Heart right ventricle (tissue), 16 donors: ENCODE measurements around the gene KIF3C. TPM values are rescaled to one million over a fixed set of nuclear protein-coding genes. Genes with fewer than 3 reads are reported as not detected.

Experiments
- ATAC-seq, 8 donors: fragments of 200-7000 bp; cut with Tn5 transposase; one replicate each; pipeline ENCODE4 v1.9.1; 2020; ENCODE audit warnings: mild to moderate bottlenecking in 8 of 8, moderate library complexity in 8 of 8, moderate number of reproducible peaks in 1 of 8
- DNase-seq, 2 donors: peaks; one replicate each; pipeline ENCODE4 v3.0.0-alpha.2; 2020
- H3K27ac ChIP-seq, 10 donors: fragments of 200-600 bp; sonication (generic) in 2 of 10; one replicate each; pipeline versions ENCODE4 v1.5.0 to v1.8.0; 2020 to 2022; ENCODE audit warnings: mild to moderate bottlenecking in 3 of 10
- H3K27me3 ChIP-seq, 7 donors: fragments of 200-600 bp; one replicate each; pipeline ENCODE4 v1.8.0; 2021 to 2022; ENCODE audit warnings: mild to moderate bottlenecking in 2 of 7
- H3K36me3 ChIP-seq, 9 donors: fragments of 200-600 bp; sonication (generic) in 1 of 9; one replicate each; pipeline versions ENCODE4 v1.5.0 to v1.8.0; 2020 to 2022; ENCODE audit warnings: mild to moderate bottlenecking in 2 of 9
- H3K4me1 ChIP-seq, 9 donors: fragments of 200-600 bp; sonication (generic) in 1 of 9; one replicate each; pipeline versions ENCODE4 v1.5.0 to v1.8.0; 2020 to 2022; ENCODE audit warnings: mild to moderate bottlenecking in 4 of 9
- H3K4me3 ChIP-seq, 10 donors: fragments of 200-600 bp; sonication (generic) in 2 of 10; one replicate each; pipeline versions ENCODE4 v1.5.0 to v1.8.0; 2020 to 2022; ENCODE audit warnings: mild to moderate bottlenecking in 7 of 10, moderate library complexity in 2 of 10
- H3K9me3 ChIP-seq, 11 donors: fragments of 200-600 bp in 10 of 11; sonication (generic) in 2 of 11; one replicate each; pipeline versions ENCODE4 v1.5.0 to v1.8.0; 2013 to 2022; ENCODE audit warnings: mild to moderate bottlenecking in 2 of 11, control low read depth in 1 of 11, moderate library complexity in 1 of 11
- WGBS, 2 donors: extraction: QIAGEN DNeasy Blood & Tissue Kit; methylation state at CpG; one replicate each; pipeline ENCODE4 v1.1.7; 2013; ENCODE audit warnings: inconsistent platforms in 1 of 2; 5-methylcytosine and 5-hydroxymethylcytosine counted together
- intact Hi-C, 10 donors: fragments of 100-400 bp; cut with DNase I; formaldehyde crosslinking; loops; one replicate each; pipeline versions ENCODE4 v1.11.1 to v1.14.2; 2022
- polyA plus RNA-seq, 2 donors: library from polyadenylated mRNA; stranded (reverse); fragments of 200-250 nt; gene quantifications; one replicate each; pipeline ENCODE4 v1.2.3, GENCODE V29; 2013
- total RNA-seq, 10 donors: library from RNA; stranded (reverse); fragmentation: NEBNext Ultra II Directional in 3 of 10; extraction: Animal tissue kit (Norgen Biotek cat#: 25700) in 3 of 10; gene quantifications; one replicate each; pipeline versions ENCODE4 v1.2.1 to v1.2.4, GENCODE V29; 2021 to 2023
- TF ChIP-seq, protein P1 (sequence below), 9 donors: fragments of 200-600 bp; sonication (generic) in 2 of 9; IDR thresholded peaks; one replicate each; pipeline versions ENCODE4 v1.5.0 to v1.8.0; 2021 to 2022; ENCODE audit warnings: antibody characterized with exemption in 9 of 9, mild to moderate bottlenecking in 5 of 9, moderate library complexity in 1 of 9
- donor health status: Arrhythmogenic right ventricular cardiomyopathy.
- donor health status: ischemic (EF 13 %, LVEDD 7.1; RV severe dilation, severe dysfunction).
- donor health status: healthy with polysubstance abuse.
- donor health status: DM: no; HTN: yes; CAD: no.
- donor health status: DM: no; HTN: no; CAD: no.
- donor health status: ischemic (EF 25% LVEDD 6.9; RV normal size, moderate dysfunction).
- donor health status: ischemic (EF 25% LVEDD 5.7; RV mildly dilated, moderate dysfunction).
- donor health status: healthy.
- donor health status: DM: yes; HTN: yes; CAD: no.
- donor health status: Ischemic cardiomyopathy.
- donor health status: ischemic (EF 35%, LVEDD 5.7; RV mildly dilated, moderate dysfunction).
- donor health status: nonischemic (EF 11% LVEDD 7.7; RV severe dilation, severe dysfunction).
- donor health status: DM: yes; HTN: yes; CAD: no.
- donor health status: PGD.
- donor health status: ischemic (EF 29% LVEDD 5.4; RV normal size, mild dysfunction).
- donor health status: nonischemic (EF 23%, LVEDD 6.1; RV moderate dilation, normal function).

The KIF3C gene
- total and polyA plus RNA-seq, 12 donors = 1.1 to 4.2 (median 2.4) TPM

- 93 to 98% methylated on average over 4 of the region's 4 CpGs for WGBS, 2 donors
- DNase-seq (no peak), ATAC-seq (no peak)
- no peak overlapping the region for H3K27ac ChIP-seq
- intact Hi-C loops = no loop called here
- H3K4me1 ChIP-seq = peaks cover 0 to 22% (median 10%) of the 10 kb centered on the region in 9 donors
- no peaks in the 10 kb centered on the region for H3K27me3 ChIP-seq
- TF ChIP-seq, protein P1, sequence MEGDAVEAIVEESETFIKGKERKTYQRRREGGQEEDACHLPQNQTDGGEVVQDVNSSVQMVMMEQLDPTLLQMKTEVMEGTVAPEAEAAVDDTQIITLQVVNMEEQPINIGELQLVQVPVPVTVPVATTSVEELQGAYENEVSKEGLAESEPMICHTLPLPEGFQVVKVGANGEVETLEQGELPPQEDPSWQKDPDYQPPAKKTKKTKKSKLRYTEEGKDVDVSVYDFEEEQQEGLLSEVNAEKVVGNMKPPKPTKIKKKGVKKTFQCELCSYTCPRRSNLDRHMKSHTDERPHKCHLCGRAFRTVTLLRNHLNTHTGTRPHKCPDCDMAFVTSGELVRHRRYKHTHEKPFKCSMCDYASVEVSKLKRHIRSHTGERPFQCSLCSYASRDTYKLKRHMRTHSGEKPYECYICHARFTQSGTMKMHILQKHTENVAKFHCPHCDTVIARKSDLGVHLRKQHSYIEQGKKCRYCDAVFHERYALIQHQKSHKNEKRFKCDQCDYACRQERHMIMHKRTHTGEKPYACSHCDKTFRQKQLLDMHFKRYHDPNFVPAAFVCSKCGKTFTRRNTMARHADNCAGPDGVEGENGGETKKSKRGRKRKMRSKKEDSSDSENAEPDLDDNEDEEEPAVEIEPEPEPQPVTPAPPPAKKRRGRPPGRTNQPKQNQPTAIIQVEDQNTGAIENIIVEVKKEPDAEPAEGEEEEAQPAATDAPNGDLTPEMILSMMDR (IDR thresholded peaks at IDR 0.05) = no peak
- H3K9me3 ChIP-seq = no peaks in the 10 kb centered on the region
- H3K36me3 ChIP-seq = peaks cover 0 to 46% (median 0%) of the 10 kb centered on the region in 9 donors
- H3K4me3 ChIP-seq = no peak overlapping the region
Observed at GRCh38 chr2:25941042-25941441, 41.3 kb downstream of the KIF3C start.

GRCh38 chr2:25939257-25939668, 43.0 kb downstream of the KIF3C start:
- intact Hi-C loops = loop anchor here in 1 of 10 donors (10.0 kb wide), 1 partner anchor 84 kb away; no protein-coding TSS in a partner anchor
- DNase-seq (no peak), ATAC-seq (peak in 4 of 8 donors; percentile 12 to 31 (median 14))
- TF ChIP-seq, protein P1 (IDR thresholded peaks at IDR 0.05) = no peak
- Histone ChIP-seq H3K4me3 (no peak overlapping the region), H3K4me1 (peaks cover 0 to 22% (median 10%) of the 10 kb centered on the region in 9 donors), H3K9me3 (no peaks in the 10 kb centered on the region), H3K27me3 (no peaks in the 10 kb centered on the region), H3K27ac (peak overlapping the region in 9 of 10 donors; percentile 57 to 81 (median 75)), H3K36me3 (peaks cover 0 to 41% (median 0%) of the 10 kb centered on the region in 9 donors)
- 54 to 57% methylated on average over 8 of the region's 8 CpGs for WGBS, 2 donors

- H3K36me3 ChIP-seq = peaks cover 0 to 44% (median 0%) of the 10 kb centered on the region in 9 donors
- H3K9me3 ChIP-seq = no peaks in the 10 kb centered on the region
- H3K27ac ChIP-seq = peak overlapping the region in 9 of 10 donors; percentile 57 to 81 (median 75)
- 63 to 71% methylated on average over 6 of the region's 6 CpGs for WGBS, 2 donors
- DNase-seq (peak; percentile 43 to 66), ATAC-seq (peak; percentile 94 to 99 (median 96))
- no peak overlapping the region for H3K4me3 ChIP-seq
- H3K27me3 ChIP-seq = no peaks in the 10 kb centered on the region
- H3K4me1 ChIP-seq = peaks cover 0 to 22% (median 10%) of the 10 kb centered on the region in 9 donors
- TF ChIP-seq, protein P1 (IDR thresholded peaks at IDR 0.05) = no peak
- intact Hi-C loops = loop anchor here in 1 of 10 donors (10.0 kb wide), 1 partner anchor 84 kb away; no protein-coding TSS in a partner anchor
Observed at GRCh38 chr2:25938345-25938744, 44.0 kb downstream of the KIF3C start.

GRCh38 chr2:25936889-25937545, 45.3 kb downstream of the KIF3C start:
- ATAC-seq (no peak), DNase-seq (no peak)
- TF ChIP-seq, protein P1 (IDR thresholded peaks at IDR 0.05) = no peak
- WGBS, 2 donors = 71 to 78% methylated on average over 7 of the region's 7 CpGs
- intact Hi-C loops = loop anchor here in 1 of 10 donors (10.0 kb wide), 1 partner anchor 82 kb away; no protein-coding TSS in a partner anchor
- H3K4me1 ChIP-seq = peaks cover 0 to 22% (median 10%) of the 10 kb centered on the region in 9 donors
- H3K27ac ChIP-seq = peak overlapping the region in 9 of 10 donors; percentile 27 to 80 (median 63)
- no peaks in the 10 kb centered on the region for H3K27me3 ChIP-seq
- H3K9me3 ChIP-seq = no peaks in the 10 kb centered on the region
- peaks cover 0 to 50% (median 0%) of the 10 kb centered on the region in 9 donors for H3K36me3 ChIP-seq
- H3K4me3 ChIP-seq = no peak overlapping the region
